Measurements from ENCODE around the gene SFMBT1. TPM values are rescaled to one million over a fixed set of nuclear protein-coding genes. Genes with fewer than 3 reads are reported as not detected.

Gene SFMBT1
- total RNA-seq, 1 donor = 11.6 TPM

GRCh38 chr3:52923963-52924362 lies 121.9 kb downstream of the SFMBT1 start:
- no peak overlapping the region for H2AFZ ChIP-seq (ENCODE audit: low read length)
- no peaks in the 10 kb centered on the region for H3K27me3 ChIP-seq (ENCODE audit: insufficient read depth, low read length)
- H3K36me3 ChIP-seq (ENCODE audit: insufficient read depth, low read length) = no peaks in the 10 kb centered on the region
- H3K4me2 ChIP-seq (ENCODE audit: insufficient read depth, low read length) = no peak overlapping the region
- DNase-seq (ENCODE audit: insufficient read length, low spot score, missing footprints) = no peak
- no peak for TF ChIP-seq CTCF (IDR thresholded peaks at IDR 0.05; ENCODE audit: extremely low read depth, low read depth, low read length)
- no peaks in the 10 kb centered on the region for H3K4me1 ChIP-seq (ENCODE audit: insufficient read depth, low read length)
- no peak overlapping the region for H3K4me3 ChIP-seq (ENCODE audit: insufficient read depth, low read length)
- no peak overlapping the region for H3K27ac ChIP-seq (ENCODE audit: low read depth, low read length)
- no peaks in the 10 kb centered on the region for H3K9me3 ChIP-seq (ENCODE audit: low read depth, low read length)
- H4K20me1 ChIP-seq (ENCODE audit: insufficient read depth, low read length) = peaks cover 2% of the 10 kb centered on the region
- no peaks in the 10 kb centered on the region for H3K79me2 ChIP-seq (ENCODE audit: insufficient read depth, low read length)

- no peak for TF ChIP-seq CTCF (IDR thresholded peaks at IDR 0.05; ENCODE audit: extremely low read depth, low read depth, low read length)
- Histone ChIP-seq H3K9me3 (ENCODE audit: low read depth, low read length) (no peaks in the 10 kb centered on the region), H4K20me1 (ENCODE audit: insufficient read depth, low read length) (no peaks in the 10 kb centered on the region)
Observed at GRCh38 chr3:52920841-52921240, 125.0 kb downstream of the SFMBT1 start.

GRCh38 chr3:52917044-52917443 lies 128.8 kb downstream of the SFMBT1 start:
- Histone ChIP-seq H3K9me3 (ENCODE audit: low read depth, low read length) (no peaks in the 10 kb centered on the region), H4K20me1 (ENCODE audit: insufficient read depth, low read length) (no peaks in the 10 kb centered on the region), H3K27ac (ENCODE audit: low read depth, low read length) (no peak overlapping the region), H3K4me3 (ENCODE audit: insufficient read depth, low read length) (no peak overlapping the region), H3K36me3 (ENCODE audit: insufficient read depth, low read length) (no peaks in the 10 kb centered on the region), H3K4me1 (ENCODE audit: insufficient read depth, low read length) (no peaks in the 10 kb centered on the region), H2AFZ (ENCODE audit: low read length) (no peak overlapping the region), H3K4me2 (ENCODE audit: insufficient read depth, low read length) (no peak overlapping the region), H3K79me2 (ENCODE audit: insufficient read depth, low read length) (no peaks in the 10 kb centered on the region), H3K27me3 (ENCODE audit: insufficient read depth, low read length) (no peaks in the 10 kb centered on the region)
- TF ChIP-seq CTCF (IDR thresholded peaks at IDR 0.05; ENCODE audit: extremely low read depth, low read depth, low read length) = no peak
- no peak for DNase-seq (ENCODE audit: insufficient read length, low spot score, missing footprints)

More at GRCh38 chr3:52920841-52921240, 125.0 kb downstream of the SFMBT1 start:
- Histone ChIP-seq H3K36me3 (ENCODE audit: insufficient read depth, low read length) (no peaks in the 10 kb centered on the region), H3K27me3 (ENCODE audit: insufficient read depth, low read length) (no peaks in the 10 kb centered on the region), H3K79me2 (ENCODE audit: insufficient read depth, low read length) (no peaks in the 10 kb centered on the region), H3K27ac (ENCODE audit: low read depth, low read length) (no peak overlapping the region), H2AFZ (ENCODE audit: low read length) (no peak overlapping the region), H3K4me2 (ENCODE audit: insufficient read depth, low read length) (no peak overlapping the region), H3K4me1 (ENCODE audit: insufficient read depth, low read length) (no peaks in the 10 kb centered on the region), H3K4me3 (ENCODE audit: insufficient read depth, low read length) (no peak overlapping the region)
- no peak for DNase-seq (ENCODE audit: insufficient read length, low spot score, missing footprints)

- Histone ChIP-seq H3K9me3 (ENCODE audit: low read depth, low read length) (no peaks in the 10 kb centered on the region), H3K79me2 (ENCODE audit: insufficient read depth, low read length) (no peaks in the 10 kb centered on the region), H3K36me3 (ENCODE audit: insufficient read depth, low read length) (no peaks in the 10 kb centered on the region), H3K4me1 (ENCODE audit: insufficient read depth, low read length) (no peaks in the 10 kb centered on the region), H3K27me3 (ENCODE audit: insufficient read depth, low read length) (no peaks in the 10 kb centered on the region), H4K20me1 (ENCODE audit: insufficient read depth, low read length) (no peaks in the 10 kb centered on the region), H3K4me2 (ENCODE audit: insufficient read depth, low read length) (no peak overlapping the region), H2AFZ (ENCODE audit: low read length) (no peak overlapping the region), H3K4me3 (ENCODE audit: insufficient read depth, low read length) (no peak overlapping the region), H3K27ac (ENCODE audit: low read depth, low read length) (no peak overlapping the region)
- DNase-seq (ENCODE audit: insufficient read length, low spot score, missing footprints) = no peak
- no peak for TF ChIP-seq CTCF (IDR thresholded peaks at IDR 0.05; ENCODE audit: extremely low read depth, low read depth, low read length)
Observed at GRCh38 chr3:52915294-52915693, 130.6 kb downstream of the SFMBT1 start.

Data from osteoblast (primary cell).